ENCODE measurements around the gene NF1. TPM values are rescaled to one million over a fixed set of nuclear protein-coding genes. Genes with fewer than 3 reads are reported as not detected.
A peak's percentile ranks its signal among the peaks of the same experiment; 100 is the strongest.

NF1 gene
- total and polyA plus RNA-seq, 11 donors, result 6.8 to 82.0 (median 51.4) TPM

GRCh38 chr17:31114956-31115555 is 20.3 kb downstream of the NF1 start:
- 69 to 87% (median 83%) methylated on average over 3 of the region's 3 CpGs for whole genome bisulfite sequencing, 4 donors

GRCh38 chr17:31116167-31116566 is 21.4 kb downstream of the NF1 start:
- H3K4me3 ChIP-seq, result no peak overlapping the region
- DNase-seq, result no peak
- peaks cover 0 to 7% (median 0%) of the 10 kb centered on the region in 12 donors for H3K4me1 ChIP-seq
- TF ChIP-seq, protein P1, sequence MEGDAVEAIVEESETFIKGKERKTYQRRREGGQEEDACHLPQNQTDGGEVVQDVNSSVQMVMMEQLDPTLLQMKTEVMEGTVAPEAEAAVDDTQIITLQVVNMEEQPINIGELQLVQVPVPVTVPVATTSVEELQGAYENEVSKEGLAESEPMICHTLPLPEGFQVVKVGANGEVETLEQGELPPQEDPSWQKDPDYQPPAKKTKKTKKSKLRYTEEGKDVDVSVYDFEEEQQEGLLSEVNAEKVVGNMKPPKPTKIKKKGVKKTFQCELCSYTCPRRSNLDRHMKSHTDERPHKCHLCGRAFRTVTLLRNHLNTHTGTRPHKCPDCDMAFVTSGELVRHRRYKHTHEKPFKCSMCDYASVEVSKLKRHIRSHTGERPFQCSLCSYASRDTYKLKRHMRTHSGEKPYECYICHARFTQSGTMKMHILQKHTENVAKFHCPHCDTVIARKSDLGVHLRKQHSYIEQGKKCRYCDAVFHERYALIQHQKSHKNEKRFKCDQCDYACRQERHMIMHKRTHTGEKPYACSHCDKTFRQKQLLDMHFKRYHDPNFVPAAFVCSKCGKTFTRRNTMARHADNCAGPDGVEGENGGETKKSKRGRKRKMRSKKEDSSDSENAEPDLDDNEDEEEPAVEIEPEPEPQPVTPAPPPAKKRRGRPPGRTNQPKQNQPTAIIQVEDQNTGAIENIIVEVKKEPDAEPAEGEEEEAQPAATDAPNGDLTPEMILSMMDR (IDR thresholded peaks at IDR 0.05), result no peak
- no peak for TF ChIP-seq POLR2A (IDR thresholded peaks at IDR 0.05)
- no peak overlapping the region for H3K27ac ChIP-seq
- ATAC-seq, result no peak
- peaks cover 0 to 3% (median 0%) of the 10 kb centered on the region in 9 donors for H3K36me3 ChIP-seq
- no peaks in the 10 kb centered on the region for H3K27me3 ChIP-seq
- WGBS, 4 donors, result 86 to 91% (median 90%) methylated on average over 4 of the region's 4 CpGs
- intact Hi-C loops (cut with DNase I), result no loop called here
- H3K9me3 ChIP-seq, result peaks cover 0 to 3% (median 0%) of the 10 kb centered on the region in 12 donors

More at GRCh38 chr17:31114956-31115555, 20.3 kb downstream of the NF1 start:
- intact Hi-C loops (cut with DNase I), result no loop called here
- Histone ChIP-seq H3K4me3 (no peak overlapping the region), H3K27me3 (no peaks in the 10 kb centered on the region), H3K4me1 (peaks cover 0 to 13% (median 4%) of the 10 kb centered on the region in 12 donors), H3K27ac (no peak overlapping the region), H3K9me3 (peaks cover 0 to 3% (median 0%) of the 10 kb centered on the region in 12 donors), H3K36me3 (peaks cover 0 to 3% (median 0%) of the 10 kb centered on the region in 9 donors)
- ATAC-seq, result no peak
- DNase-seq, result no peak
- TF ChIP-seq POLR2A (IDR thresholded peaks at IDR 0.05), result no peak
- TF ChIP-seq, protein P1 (IDR thresholded peaks at IDR 0.05), result no peak

- H3K9me3 ChIP-seq, result peaks cover 0 to 3% (median 0%) of the 10 kb centered on the region in 12 donors
- peaks cover 0 to 18% (median 7%) of the 10 kb centered on the region in 12 donors for H3K4me1 ChIP-seq
- DNase-seq, result no peak
- TF ChIP-seq POLR2A (IDR thresholded peaks at IDR 0.05), result no peak
- TF ChIP-seq, protein P1 (IDR thresholded peaks at IDR 0.05), result no peak
- ATAC-seq, result peak in 2 of 4 donors; percentile 28 to 36
- H3K27ac ChIP-seq, result no peak overlapping the region
- no peaks in the 10 kb centered on the region for H3K27me3 ChIP-seq
- no peak overlapping the region for H3K4me3 ChIP-seq
- intact Hi-C loops (cut with DNase I), result no loop called here
- no peaks in the 10 kb centered on the region for H3K36me3 ChIP-seq
- whole genome bisulfite sequencing, 4 donors, result 54 to 64% (median 60%) methylated on average over 2 of the region's 2 CpGs
These were observed 28.0 kb downstream of the NF1 start for GRCh38 chr17:31122746-31123145.

DNA sequence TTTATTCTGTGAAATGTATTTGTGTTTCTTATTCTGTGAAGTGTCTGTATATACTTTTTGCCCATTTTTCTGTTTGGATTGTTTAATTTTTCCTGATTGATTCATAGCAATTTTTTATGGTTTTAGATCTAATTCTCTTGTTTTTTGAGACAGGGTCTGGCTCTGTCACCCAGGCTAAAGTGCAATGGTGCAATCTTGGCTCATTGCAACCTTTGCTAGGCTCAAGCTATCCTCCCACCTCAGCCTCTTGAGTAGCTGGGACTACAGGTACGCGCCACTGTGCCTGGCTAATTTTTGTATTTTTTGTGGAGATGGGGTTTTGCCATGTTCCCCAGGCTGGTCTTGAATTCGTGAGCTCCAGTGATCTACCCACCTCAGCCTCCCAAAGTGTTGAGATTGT is 31.5 kb downstream of the NF1 start:
- TF ChIP-seq, protein P1 (IDR thresholded peaks at IDR 0.05), result no peak
- no peak for TF ChIP-seq POLR2A (IDR thresholded peaks at IDR 0.05)
- 87 to 94% (median 89%) methylated on average over 3 of the region's 3 CpGs for WGBS, 4 donors
- Histone ChIP-seq H3K27ac (no peak overlapping the region), H3K9me3 (no peaks in the 10 kb centered on the region), H3K36me3 (no peaks in the 10 kb centered on the region), H3K4me3 (no peak overlapping the region), H3K27me3 (no peaks in the 10 kb centered on the region), H3K4me1 (peaks cover 0 to 44% (median 16%) of the 10 kb centered on the region in 12 donors)
- no peak for ATAC-seq
- intact Hi-C loops (cut with DNase I), result no loop called here
- DNase-seq, result no peak

Measured in heart left ventricle (tissue), 16 donors.